NCI-H524 treated with DMSO at 0.1 percent for 48 hours (cell line): ENCODE data around the gene QRICH1.
A peak's percentile ranks its signal among the peaks of the same experiment; 100 is the strongest.

Experiments
- DNase-seq: peaks from one replicate; lab custom pipeline; 2025; lab: John Stamatoyannopoulos, UW

Gene QRICH1

DNA sequence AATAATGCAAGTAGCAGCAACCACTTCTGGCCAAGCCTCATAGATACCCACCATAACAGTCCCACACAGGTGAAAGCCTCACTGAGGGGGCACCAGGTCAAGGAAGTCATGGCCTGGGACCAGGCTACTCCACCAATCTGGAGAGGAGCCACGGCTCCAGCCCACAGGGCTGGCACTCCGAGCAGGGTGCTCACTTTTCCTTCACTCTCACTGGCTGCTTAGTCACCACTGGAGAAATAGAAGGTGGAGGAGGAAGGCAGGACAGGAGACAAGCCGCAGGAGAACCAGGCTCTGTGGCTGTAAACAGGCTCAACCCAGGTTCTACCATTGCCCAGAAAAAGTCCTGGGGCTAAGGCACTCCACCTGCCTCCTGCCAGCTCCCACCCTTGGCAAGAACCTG is 25.6 kb upstream of the QRICH1 start:
- DNase-seq = no peak

DNA sequence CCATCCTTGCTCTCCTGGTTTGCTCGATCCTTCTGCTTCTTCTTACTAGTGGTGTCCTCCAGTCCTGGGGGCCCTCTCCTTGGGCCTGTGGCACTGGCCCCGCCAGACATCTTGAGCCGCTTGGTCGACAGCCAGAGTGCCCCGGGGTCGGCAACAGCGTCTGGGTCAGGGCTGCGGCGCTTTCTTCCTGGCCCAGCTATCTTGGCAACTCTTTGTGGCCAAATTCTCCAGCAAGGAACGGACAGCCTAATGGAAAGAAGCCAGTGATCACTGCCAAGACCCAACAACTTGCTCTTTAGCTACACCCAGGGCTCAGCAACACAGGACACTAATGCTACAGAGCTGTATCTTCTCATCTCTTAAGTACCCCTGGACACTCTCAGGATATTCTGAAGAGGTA is 25.2 kb upstream of the QRICH1 start:
- no peak for DNase-seq

DNA sequence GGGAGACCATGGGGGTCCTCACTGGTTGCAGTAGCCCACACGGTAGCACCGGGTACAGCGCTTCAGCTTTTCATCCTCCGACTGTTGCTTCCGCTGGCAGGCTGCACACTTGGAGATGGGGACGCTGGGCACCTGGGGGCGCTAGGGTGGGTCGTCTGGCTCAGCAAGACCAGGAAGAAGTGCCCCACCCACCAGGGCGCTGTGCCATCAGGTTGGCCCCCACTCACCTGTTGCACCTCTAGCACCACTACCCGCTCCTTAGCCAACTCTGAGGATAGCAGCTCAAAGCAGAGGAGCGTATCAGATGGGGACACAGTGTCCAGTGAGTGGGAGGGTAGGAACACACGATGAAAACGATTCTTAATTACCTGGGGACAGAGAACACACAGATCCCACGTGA is 18.4 kb upstream of the QRICH1 start:
- DNase-seq = no peak

DNA sequence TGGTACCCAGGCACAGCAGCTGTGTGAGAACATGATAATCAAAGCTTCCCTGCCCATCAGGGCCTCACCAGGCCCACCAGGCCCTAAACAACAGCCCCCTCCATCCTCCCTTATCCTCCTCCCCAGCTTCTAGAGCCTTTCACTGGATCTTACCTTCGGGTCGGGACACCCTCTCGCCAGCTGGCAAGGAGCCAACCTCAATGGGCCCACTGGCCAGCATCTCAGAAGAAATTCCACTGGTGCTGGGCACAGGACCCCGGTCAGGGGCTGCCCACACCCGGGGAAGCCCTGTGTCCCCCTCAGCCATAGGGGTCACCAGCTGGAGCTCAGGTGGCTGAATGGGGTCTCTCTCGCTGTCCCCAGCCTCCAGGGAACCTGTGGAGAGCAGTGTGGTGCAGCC is 17.5 kb upstream of the QRICH1 start:
- DNase-seq = no peak

- DNase-seq = no peak
Measured at GRCh38 chr3:49110780-49111179, 16.9 kb upstream of the QRICH1 start.

- no peak for DNase-seq
Measured at GRCh38 chr3:49108346-49108745, 14.5 kb upstream of the QRICH1 start.

GRCh38 chr3:49104427-49105291 is 10.8 kb upstream of the QRICH1 start, which contains the start of gene QARS1:
TSS of gene QARS1 (minus strand) at chr3:49104757. CDS start at chr3:49104733, 24 bp downstream.
- DNase-seq = peak; percentile 27

DNA sequence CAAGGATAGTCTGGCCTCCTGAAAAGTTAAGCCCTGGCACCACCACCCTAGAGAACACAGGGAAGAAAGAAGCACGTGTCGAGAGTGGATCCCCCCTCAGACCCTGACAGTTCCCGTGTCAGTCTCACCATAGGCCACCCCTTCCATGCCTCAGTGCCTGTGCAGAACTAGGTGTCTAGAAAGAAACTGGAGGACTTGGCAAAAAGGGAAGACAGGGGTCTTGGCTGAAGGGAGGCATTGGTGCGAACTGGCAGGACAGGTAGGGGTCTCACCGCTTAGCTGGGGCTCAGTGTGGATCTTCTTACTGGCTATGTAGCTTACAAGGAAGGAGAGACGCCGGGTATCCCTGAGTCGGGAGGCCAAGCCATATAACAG is 10.2 kb upstream of the QRICH1 start:
- no peak for DNase-seq

- no peak for DNase-seq
Measured at GRCh38 chr3:49100046-49100615, 6.3 kb upstream of the QRICH1 start.

DNA sequence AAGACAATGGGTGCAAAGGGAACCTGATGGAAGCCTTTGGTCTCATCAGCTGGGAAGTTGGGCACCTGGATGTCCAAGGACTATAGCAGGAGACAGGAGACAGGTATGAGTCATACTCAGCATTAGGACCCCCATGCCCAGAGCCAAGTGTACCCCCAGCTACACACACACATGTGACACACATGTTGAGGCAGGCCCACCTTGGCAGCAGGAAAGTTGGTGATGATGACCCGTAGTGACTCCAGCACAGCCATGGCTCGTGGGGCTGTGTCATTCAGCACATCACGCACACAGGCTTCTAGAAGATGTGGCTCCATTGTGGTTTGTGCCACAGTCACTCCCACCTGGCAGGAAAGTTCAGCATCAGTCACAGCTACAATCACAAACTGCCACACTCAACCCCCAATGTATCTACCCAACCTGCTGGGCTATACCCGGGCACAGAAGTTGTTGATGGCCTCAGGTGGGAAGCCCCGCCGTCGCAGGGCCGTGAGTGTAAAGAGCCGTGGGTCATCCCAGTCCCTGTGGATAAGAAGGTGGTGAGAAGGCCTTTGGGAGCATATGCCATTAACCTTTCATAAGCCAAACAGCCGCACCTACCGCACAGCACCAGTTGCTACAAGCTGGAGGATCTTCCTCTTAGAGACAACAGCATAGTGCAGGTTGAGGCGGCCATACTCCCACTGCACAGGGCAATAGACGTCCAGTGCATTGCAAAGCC is 5.2 kb upstream of the QRICH1 start:
- DNase-seq = no peak

GRCh38 chr3:49098429-49098828 is 4.6 kb upstream of the QRICH1 start:
- DNase-seq = no peak

DNA sequence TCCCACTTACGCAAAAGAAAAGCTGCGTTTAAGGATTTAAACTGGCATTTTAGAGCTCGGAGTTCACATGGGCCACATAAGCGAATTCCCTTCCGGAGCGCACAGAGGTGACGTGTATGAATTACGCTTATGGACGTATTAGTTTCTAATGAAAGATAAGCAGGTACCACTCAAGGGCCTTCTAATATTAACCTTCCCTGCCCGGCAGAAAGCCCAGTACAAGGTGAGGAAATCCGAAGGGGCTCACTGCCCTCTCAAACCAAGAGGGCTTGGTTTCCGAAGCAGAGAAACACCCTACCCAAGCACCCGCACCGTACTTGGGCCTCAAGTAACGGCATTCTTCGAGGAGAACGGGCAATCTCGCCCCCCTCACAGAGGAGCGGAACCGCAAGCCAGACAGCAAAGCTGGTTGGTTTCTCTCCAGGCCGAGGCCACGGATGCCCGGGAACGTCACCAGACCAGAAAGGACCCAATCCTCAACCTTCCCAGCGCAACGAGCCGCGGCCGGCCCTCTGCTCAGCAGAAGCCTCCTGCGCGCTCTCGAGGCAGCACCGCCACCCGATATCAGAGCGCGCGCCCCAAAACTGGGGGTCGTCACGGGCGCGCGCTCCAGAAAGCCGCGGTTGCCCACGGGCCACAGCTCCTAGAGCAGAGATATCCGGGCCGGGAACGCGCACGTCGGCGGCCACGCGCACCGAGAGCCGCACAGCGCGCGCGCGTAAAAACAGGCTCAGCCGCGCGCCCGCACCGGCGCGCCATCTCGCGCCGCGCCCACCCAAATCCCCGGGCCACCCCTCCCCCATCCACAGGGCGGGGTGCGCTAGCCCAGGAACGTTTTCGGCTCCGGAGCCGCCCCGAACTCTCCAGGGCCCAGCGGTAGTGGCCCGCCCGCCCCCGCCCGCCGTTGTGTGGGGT is 676 bp downstream of the QRICH1 start:
- peak; percentile 29 for DNase-seq

DNA sequence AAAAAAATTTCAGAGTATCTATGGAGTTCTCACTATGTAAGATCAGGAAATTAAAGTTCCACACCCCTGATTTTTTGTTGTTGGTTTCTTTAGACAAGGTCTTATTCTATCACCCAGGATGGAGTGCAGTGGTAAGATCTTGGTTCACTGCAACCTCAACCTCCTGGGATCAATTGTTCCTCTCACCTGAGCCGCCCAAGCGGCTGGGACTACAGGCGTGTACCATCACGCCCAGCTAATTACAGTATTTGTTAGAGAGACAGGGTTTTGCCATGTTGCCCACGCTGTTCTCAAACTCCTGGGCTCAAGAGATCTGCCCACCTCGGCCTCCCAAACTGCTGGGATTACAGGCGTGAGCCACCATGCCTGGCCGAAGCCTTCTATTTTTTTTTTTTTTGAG is 12.4 kb downstream of the QRICH1 start:
- DNase-seq = no peak

DNA sequence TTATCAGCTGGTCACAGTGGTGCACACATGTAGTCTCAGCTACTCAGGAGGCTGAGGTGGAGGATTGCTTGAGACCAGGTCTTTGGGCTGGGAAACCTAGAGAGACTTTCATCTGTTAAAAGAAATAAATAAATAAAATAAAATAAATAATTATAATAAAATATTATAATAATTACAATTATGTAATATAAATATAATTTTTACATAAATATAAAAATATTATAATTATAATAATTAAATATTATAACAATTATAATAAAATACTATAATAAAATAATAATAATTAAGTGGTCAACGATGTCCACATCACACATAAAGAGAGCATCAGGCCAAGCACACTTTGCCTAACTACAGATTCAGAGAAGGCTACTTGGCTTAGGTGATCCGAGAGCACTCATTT is 14.6 kb downstream of the QRICH1 start:
- no peak for DNase-seq

- DNase-seq = no peak
Measured at GRCh38 chr3:49076646-49077045, 17.2 kb downstream of the QRICH1 start.

DNA sequence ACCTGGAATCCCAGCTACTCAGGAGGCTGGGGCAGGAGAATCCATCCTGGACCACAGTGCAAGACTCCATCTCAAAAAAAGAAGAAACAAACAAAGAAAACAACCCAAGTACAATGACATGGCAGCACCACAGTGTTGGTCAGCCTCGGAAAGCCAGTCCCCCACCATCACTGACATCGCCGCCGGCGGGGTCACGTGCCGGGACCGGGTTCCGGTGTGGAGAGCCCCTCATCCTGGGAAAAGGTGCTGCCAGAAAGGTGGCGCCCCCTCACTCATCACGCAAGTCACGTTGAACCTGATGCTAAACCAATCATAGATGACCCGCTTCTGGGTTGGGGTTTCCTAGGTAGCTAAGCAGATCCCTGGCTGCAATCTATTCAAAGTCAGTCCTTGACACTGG is 17.8 kb downstream of the QRICH1 start:
- DNase-seq = no peak

DNA sequence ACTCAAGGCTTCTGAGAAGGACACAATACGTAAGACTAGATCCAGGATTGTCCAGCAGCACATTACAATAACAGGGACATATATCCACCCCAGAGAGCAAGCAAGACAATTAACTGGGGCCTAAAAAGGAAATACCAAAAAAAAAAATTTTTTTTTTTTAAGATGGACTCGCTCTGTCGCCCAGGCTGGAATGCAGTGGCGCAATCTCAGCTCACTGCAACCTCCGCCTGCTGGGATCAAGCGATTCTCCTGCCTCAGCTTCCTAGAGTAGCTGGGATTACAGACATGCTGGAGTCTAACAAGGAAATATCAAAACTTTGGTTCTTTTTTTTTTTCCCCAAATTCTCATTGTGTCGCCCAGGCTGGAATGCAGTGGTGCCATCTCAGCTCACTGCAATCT is 35.9 kb downstream of the QRICH1 start:
- DNase-seq = no peak

- DNase-seq = no peak
Measured at GRCh38 chr3:49057268-49057667, 36.6 kb downstream of the QRICH1 start.

- DNase-seq = no peak
Measured at GRCh38 chr3:49054344-49054862, 39.5 kb downstream of the QRICH1 start.

GRCh38 chr3:49053543-49053942 is 40.3 kb downstream of the QRICH1 start:
- no peak for DNase-seq

DNA sequence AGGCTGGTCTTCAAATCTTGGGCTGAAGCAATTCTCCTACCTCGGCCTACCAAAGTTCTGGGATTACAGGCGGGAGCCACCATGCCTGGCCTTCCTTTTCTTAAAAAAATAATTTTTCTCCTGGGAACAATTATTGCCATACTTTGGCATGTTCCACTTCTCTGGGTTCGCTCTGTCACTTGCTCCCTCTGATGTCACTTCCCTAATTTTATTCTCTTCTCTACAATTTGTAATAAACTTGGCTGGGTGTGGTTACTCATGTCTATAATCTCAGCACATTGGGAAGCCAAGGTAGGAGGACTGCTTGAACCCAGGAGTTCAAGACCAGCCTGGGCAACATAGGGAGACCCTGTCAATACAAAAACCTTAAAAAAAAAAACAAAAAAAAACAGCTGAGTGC is 58.6 kb downstream of the QRICH1 start:
- no peak for DNase-seq

DNA sequence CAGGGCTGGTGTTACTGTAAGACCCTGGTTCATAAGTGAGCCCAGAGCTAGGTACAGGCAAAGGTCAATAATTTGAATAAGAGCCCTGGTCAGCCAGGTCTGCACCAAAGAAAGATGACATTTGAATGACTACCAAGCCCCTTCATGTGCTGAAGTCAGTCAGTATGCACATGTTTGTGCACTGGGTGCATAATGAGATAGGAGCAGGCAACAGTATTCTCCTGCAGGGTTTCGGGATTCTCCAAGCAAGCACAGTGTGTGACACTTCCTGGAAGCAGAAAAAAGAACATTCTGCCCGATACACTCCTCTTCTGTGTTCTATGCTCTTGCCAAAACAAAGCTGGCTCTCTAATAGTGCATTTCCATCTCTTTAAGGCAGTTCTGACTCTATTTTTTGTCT is 59.2 kb downstream of the QRICH1 start:
- no peak for DNase-seq
